SK-N-MC (cell line): Measurements from ENCODE around the gene PIAS3.

Source experiments
- EZH2 ChIP-seq: fragments of 200-600 bp; sonication (generic); IDR thresholded peaks from one replicate; pipeline ENCODE4 v1.6.1; 2017; ENCODE audit warnings: antibody characterized with exemption
- POLR2AphosphoS5 ChIP-seq: IDR thresholded peaks from 2 replicates; pipeline ENCODE4 v1.6.1; 2012; ENCODE audit warnings: mild to moderate bottlenecking, low read depth, low read length, borderline replicate concordance

DNA sequence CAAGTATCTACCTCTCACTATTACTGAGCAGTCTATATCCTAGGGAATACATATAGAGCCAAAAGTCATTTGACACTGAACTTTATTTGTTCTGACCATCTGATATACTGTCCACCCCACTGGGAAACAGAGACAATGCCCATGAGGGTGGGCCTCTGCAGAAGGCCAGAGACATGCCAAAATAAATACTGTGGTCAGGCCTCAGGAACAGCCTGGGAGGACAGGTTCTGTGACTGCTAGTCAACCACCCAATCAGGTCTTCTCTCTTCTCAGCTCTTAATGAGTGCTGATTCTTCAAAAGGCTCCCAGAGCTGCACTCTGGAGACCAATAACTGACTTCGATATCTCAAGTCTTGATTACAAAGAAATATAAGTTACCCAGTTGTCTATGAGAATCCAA lies 32.3 kb upstream of the PIAS3 start:
- no peak for TF ChIP-seq POLR2AphosphoS5
- no peak for TF ChIP-seq EZH2
